HepG2 (cell line): ENCODE results near the gene WSB1. TPM values are rescaled to one million over a fixed set of nuclear protein-coding genes. Genes with fewer than 3 reads are reported as not detected.

Experiments
- AKNA ChIP-seq: sonication (generic); formaldehyde crosslinking; IDR thresholded peaks from 2 replicates; pipeline ENCODE4 v1.4.0; 2020; ENCODE audit warnings: missing genetic modification reagents, borderline replicate concordance
- CHCHD3 ChIP-seq: sonication (generic); formaldehyde crosslinking; IDR thresholded peaks from 2 replicates; pipeline ENCODE4 v1.8.0; 2022; ENCODE audit warnings: mild to moderate bottlenecking, missing genetic modification reagents, moderate library complexity
- CREM ChIP-seq, 2 experiments: sonication (generic) in 1 of 2; formaldehyde crosslinking in 1 of 2; IDR thresholded peaks; 2 replicates each; pipeline versions ENCODE4 v1.4.0 to v1.6.1; 2016 to 2020; ENCODE audit warnings: antibody characterized with exemption in 1 of 2, mild to moderate bottlenecking in 1 of 2, missing genetic modification reagents in 1 of 2
- FOXJ3 ChIP-seq: sonication (generic); formaldehyde crosslinking; IDR thresholded peaks from 2 replicates; pipeline ENCODE4 v1.4.0; 2020; ENCODE audit warnings: missing genetic modification reagents, mild to moderate bottlenecking, borderline replicate concordance
- FOXO4 ChIP-seq: sonication (generic); formaldehyde crosslinking; conservative IDR thresholded peaks from 2 replicates; pipeline ENCODE4 v1.8.1; 2023; ENCODE audit warnings: missing genetic modification reagents
- KDM1A ChIP-seq: IDR thresholded peaks from 2 replicates; pipeline ENCODE4 v1.6.1; 2016; ENCODE audit warnings: missing compliant biosample characterization
- NFYC ChIP-seq: IDR thresholded peaks from 2 replicates; pipeline ENCODE4 v1.6.1; 2016; ENCODE audit warnings: missing genetic modification reagents, missing compliant biosample characterization
- PBX3 ChIP-seq: sonication (generic); formaldehyde crosslinking; IDR thresholded peaks from 2 replicates; pipeline ENCODE4 v1.8.1; 2023; ENCODE audit warnings: missing genetic modification reagents, inconsistent platforms, borderline replicate concordance
- ZBTB10 ChIP-seq: sonication (generic); formaldehyde crosslinking; IDR thresholded peaks from 2 replicates; pipeline ENCODE4 v1.4.0; 2020; ENCODE audit warnings: missing genetic modification reagents, borderline replicate concordance
- ZHX2 ChIP-seq, 2 experiments: sonication (generic) in 1 of 2; formaldehyde crosslinking in 1 of 2; IDR thresholded peaks; 2 replicates each; pipeline versions ENCODE4 v1.6.1 to v1.9.0; 2014 to 2022; ENCODE audit warnings: antibody characterized with exemption in 1 of 2, borderline replicate concordance in 1 of 2, inconsistent platforms in 1 of 2, low read depth in 1 of 2, missing genetic modification reagents in 1 of 2
- ZNF44 ChIP-seq: sonication (generic); formaldehyde crosslinking; IDR thresholded peaks from 2 replicates; pipeline ENCODE4 v1.5.1; 2020; ENCODE audit warnings: mild to moderate bottlenecking, missing genetic modification reagents
- ZNF761 ChIP-seq: sonication (generic); formaldehyde crosslinking; conservative IDR thresholded peaks from 2 replicates; pipeline ENCODE4 v1.4.0; 2020; ENCODE audit warnings: mild to moderate bottlenecking, missing genetic modification reagents
- polyA plus RNA-seq, 8 experiments: library from polyadenylated mRNA; depleted of rRNA in 3 of 8; stranded (reverse) in 7 of 8; unstranded in 1 of 8; fragments of >200 nt; fragmentation: Illumina TruSeq in 4 of 8; extraction: Trizol in 4 of 8; gene quantifications; 2 replicates each; pipeline versions ENCODE4 v1.2.1 to v1.2.3, GENCODE V29; 2011 to 2016; ENCODE audit warnings: low read depth in 4 of 8, missing spikeins in 1 of 8, mixed read lengths in 1 of 8; ENCODE audit not compliant: insufficient read depth in 1 of 8
- total RNA-seq, 5 experiments: library from RNA; depleted of rRNA; stranded (reverse); fragments of >200 nt; fragmentation: Illumina TruSeq; extraction: Trizol; gene quantifications; 2 replicates each; pipeline ENCODE4 v1.2.3, GENCODE V29; 2016; ENCODE audit warnings: low read depth in 1 of 5

WSB1 gene
- total and polyA plus RNA-seq, 2 of the 13 experiments (the other 11 are each of a cell fraction or from before 2014, with no cell fraction given): 81.3 to 294 TPM

GRCh38 chr17:27265333-27265732 is 28.6 kb upstream of the WSB1 start (continued):
- no peak for TF ChIP-seq ZNF44 (CRISPR knock-in tag)
- TF ChIP-seq PBX3 (CRISPR knock-in tag): no peak
- 0 out of 2 replicates have a peak, but pooled peaks have one; percentile 20 for TF ChIP-seq CREM (IDR thresholded peaks at IDR 0.05)
- no peak for TF ChIP-seq CREM (CRISPR knock-in tag; IDR thresholded peaks at IDR 0.05)
- 0 out of 2 replicates have a peak, but pooled peaks have one; percentile 21 for TF ChIP-seq FOXJ3 (CRISPR knock-in tag)
- no peak for TF ChIP-seq CHCHD3 (CRISPR knock-in tag)
- no peak for TF ChIP-seq FOXO4 (CRISPR knock-in tag)
- TF ChIP-seq NFYC: no peak
- no peak for TF ChIP-seq ZNF761 (CRISPR knock-in tag)
- TF ChIP-seq KDM1A (CRISPR knock-in tag): no peak
- no peak for TF ChIP-seq ZHX2 (IDR thresholded peaks at IDR 0.05; ENCODE audit: low read depth)
- no peak for TF ChIP-seq ZHX2 (CRISPR knock-in tag; IDR thresholded peaks at IDR 0.05; ENCODE audit: borderline replicate concordance)
- TF ChIP-seq ZBTB10 (CRISPR knock-in tag): no peak
- no peak for TF ChIP-seq AKNA (CRISPR knock-in tag)
